PC-3 (cell line): ENCODE measurements around the gene CNTNAP5. TPM values are rescaled to one million over a fixed set of nuclear protein-coding genes. Genes with fewer than 3 reads are reported as not detected.

ENCODE experiments used
- ATAC-seq: fragments of 200-7000 bp; cut with Tn5 transposase; 2 replicates; pipeline ENCODE4 v1.9.1; 2020; ENCODE audit warnings: mild to moderate bottlenecking, moderate library complexity
- BruUV-seq: library from RNA; stranded (reverse); fragments of 400-500 nt; replicated peaks from 2 replicates; lab custom pipeline; 2021; lab: Mats Ljungman, UMichigan
- CTCF ChIA-PET: fragments of 300-600 bp; sonication (Branson Sonifier 250); formaldehyde crosslinking; loops from one replicate; lab custom pipeline; 2022; ENCODE audit warnings: antibody characterized with exemption; lab: Charles Lee
- POLR2A ChIA-PET: fragments of 300-600 bp; sonication (Branson Sonifier 250); formaldehyde crosslinking; loops from one replicate; lab custom pipeline; 2022; ENCODE audit warnings: antibody characterized with exemption; ENCODE audit not compliant: unreplicated experiment; lab: Charles Lee
- DNase-seq: peaks from one replicate; pipeline ENCODE4 v3.0.0-alpha.2; 2015
- H2AFZ ChIP-seq: fragments of 300-600 bp; sonication (generic); 2 replicates; pipeline ENCODE4 v1.6.0; 2016; ENCODE audit warnings: antibody characterized with exemption, low read length
- H3F3A ChIP-seq: fragments of 300-600 bp; sonication (generic); one replicate; pipeline ENCODE4 v1.6.0; 2017; ENCODE audit warnings: antibody characterized with exemption, low read length, control low read depth, mild to moderate bottlenecking; ENCODE audit not compliant: unreplicated experiment
- H3K27ac ChIP-seq: fragments of 300-600 bp; sonication (generic); 2 replicates; pipeline ENCODE4 v1.5.1; 2016; ENCODE audit warnings: mild to moderate bottlenecking, low read length
- H3K27me3 ChIP-seq: fragments of 300-600 bp; sonication (generic); 2 replicates; pipeline ENCODE4 v1.6.1; 2016; ENCODE audit warnings: low read length, mixed read lengths
- H3K36me3 ChIP-seq: fragments of 300-600 bp; sonication (generic); 2 replicates; pipeline ENCODE4 v1.6.1; 2016; ENCODE audit warnings: low read depth, mixed run types, low read length, mixed read lengths
- H3K4me1 ChIP-seq: fragments of 300-600 bp; sonication (generic); 2 replicates; pipeline ENCODE4 v1.5.1; 2016; ENCODE audit warnings: low read length; ENCODE audit not compliant: insufficient read depth
- H3K4me2 ChIP-seq: fragments of 300-600 bp; sonication (generic); 2 replicates; pipeline ENCODE4 v1.6.0; 2016; ENCODE audit warnings: low read length
- H3K4me3 ChIP-seq: fragments of 300-600 bp; sonication (generic); 2 replicates; pipeline ENCODE4 v1.5.1; 2016; ENCODE audit warnings: mild to moderate bottlenecking, low read length, mixed read lengths
- H3K79me2 ChIP-seq: fragments of 300-600 bp; sonication (generic); 2 replicates; pipeline ENCODE4 v1.6.1; 2017; ENCODE audit warnings: low read length, mixed read lengths
- H3K9ac ChIP-seq: fragments of 300-600 bp; sonication (generic); 2 replicates; pipeline ENCODE4 v1.6.0; 2016; ENCODE audit warnings: mild to moderate bottlenecking, low read length
- H3K9me2 ChIP-seq: fragments of 300-600 bp; sonication (generic); replicated peaks from 2 replicates; pipeline ENCODE4 v1.6.1; 2016; ENCODE audit warnings: mixed run types, low read length, mixed read lengths
- H3K9me3 ChIP-seq: fragments of 300-600 bp; sonication (generic); 2 replicates; pipeline ENCODE4 v1.6.1; 2016; ENCODE audit warnings: low read length, mixed read lengths
- H4K20me1 ChIP-seq: fragments of 300-600 bp; sonication (generic); 2 replicates; pipeline ENCODE4 v1.6.1; 2016; ENCODE audit warnings: low read length, mixed read lengths
- EZH2 ChIP-seq: fragments of 300-600 bp; sonication (generic); IDR thresholded peaks from one replicate; pipeline ENCODE4 v1.6.1; 2017; ENCODE audit warnings: antibody characterized with exemption, mild to moderate bottlenecking, low read length; ENCODE audit not compliant: unreplicated experiment
- EZH2phosphoT487 ChIP-seq: fragments of 300-600 bp; sonication (generic); IDR thresholded peaks from 2 replicates; pipeline ENCODE4 v1.6.1; 2018; ENCODE audit warnings: mild to moderate bottlenecking, antibody characterized with exemption, low read length, borderline replicate concordance
- intact Hi-C: fragments of 100-400 bp; cut with micrococcal nuclease; formaldehyde crosslinking; loops from 2 replicates; pipeline ENCODE4 v1.9.0; 2023
- total RNA-seq: library from RNA; depleted of rRNA; stranded (reverse); fragments of >200 nt; gene quantifications from 2 replicates; pipeline ENCODE4 v1.2.3, GENCODE V29; 2014
- TF ChIP-seq, protein P1 (sequence below): fragments of 300-600 bp; sonication (generic); conservative IDR thresholded peaks from 2 replicates; pipeline ENCODE4 v1.5.1; 2017; ENCODE audit warnings: antibody characterized with exemption, low read depth, mild to moderate bottlenecking, low read length

Gene CNTNAP5
- total RNA-seq, 1 experiment from 2014 or later, result not detected

GRCh38 chr2:124122340-124122739 is 97.3 kb downstream of the CNTNAP5 start:
- Histone ChIP-seq H3K36me3 (no peaks in the 10 kb centered on the region), H4K20me1 (no peaks in the 10 kb centered on the region), H3K27ac (no peak overlapping the region), H3K4me3 (no peak overlapping the region), H3K9me3 (no peaks in the 10 kb centered on the region), H3F3A (no peaks in the 10 kb centered on the region), H3K9me2 (no peaks in the 10 kb centered on the region), H3K4me2 (no peak overlapping the region), H3K79me2 (no peaks in the 10 kb centered on the region), H2AFZ (no peak overlapping the region), H3K27me3 (no peaks in the 10 kb centered on the region), H3K4me1 (no peaks in the 10 kb centered on the region), H3K9ac (no peak overlapping the region)
- ChIA-PET POLR2A (no interaction called here), CTCF (interaction anchor here (0.7 kb wide), 1 partner anchor 95 kb away, joined by 9 read pairs; no protein-coding TSS in a partner anchor)
- no TSS peak for BruUV-seq
- TF ChIP-seq EZH2 (no peak), EZH2phosphoT487 (no peak)
- DNase-seq, result no peak
- no peak for ATAC-seq
- intact Hi-C loops, result no loop called here

DNA sequence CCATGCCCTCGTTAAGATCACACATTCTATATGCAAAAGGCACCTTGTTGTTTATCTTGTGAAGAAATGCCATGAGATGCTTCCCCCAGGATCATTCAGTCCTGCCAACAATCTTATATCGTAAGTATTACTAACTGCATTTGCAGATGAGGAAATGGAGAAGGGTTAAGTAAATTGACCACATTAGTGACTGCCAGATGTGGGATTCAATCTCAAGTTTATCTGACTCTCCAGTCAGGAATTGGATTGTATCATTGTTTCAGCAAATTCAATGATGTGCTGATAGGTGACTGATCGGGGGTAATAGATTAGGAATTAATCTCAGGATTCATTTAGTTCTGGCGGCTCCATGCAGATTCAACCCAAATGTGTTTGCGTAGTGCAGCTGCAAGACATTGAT is 106.2 kb downstream of the CNTNAP5 start:
- no TSS peak for BruUV-seq

DNA sequence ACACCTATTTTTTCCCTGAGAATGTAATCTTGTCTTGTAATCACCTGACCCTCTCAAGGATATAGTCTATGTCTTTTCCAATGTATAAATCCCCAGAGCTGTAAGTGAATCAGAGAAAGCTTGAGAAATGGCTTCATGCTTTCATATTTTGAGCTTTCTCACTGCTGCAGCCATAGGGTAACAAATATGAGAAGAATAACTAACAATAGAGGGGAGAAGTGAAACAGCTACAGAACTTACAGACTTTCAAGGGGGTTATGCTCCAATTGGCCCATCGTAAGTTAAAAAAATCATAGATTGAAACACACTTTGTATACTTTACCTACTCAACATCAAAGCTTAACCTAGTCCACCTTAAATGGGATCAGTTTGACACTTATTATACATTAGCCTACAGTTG is 111.0 kb downstream of the CNTNAP5 start:
- Histone ChIP-seq H3K27me3 (no peaks in the 10 kb centered on the region), H3K4me1 (no peaks in the 10 kb centered on the region), H3K4me3 (no peak overlapping the region), H3K9me2 (no peaks in the 10 kb centered on the region), H3K27ac (no peak overlapping the region), H3F3A (no peaks in the 10 kb centered on the region), H4K20me1 (no peaks in the 10 kb centered on the region), H3K79me2 (no peaks in the 10 kb centered on the region), H3K9ac (no peak overlapping the region), H3K9me3 (no peaks in the 10 kb centered on the region), H3K4me2 (no peak overlapping the region), H2AFZ (no peak overlapping the region), H3K36me3 (no peaks in the 10 kb centered on the region)
- ATAC-seq (no peak), DNase-seq (no peak)
- intact Hi-C loops, result no loop called here
- ChIA-PET CTCF (no interaction called here), POLR2A (no interaction called here)
- no peak for TF ChIP-seq EZH2
- TF ChIP-seq, protein P1, sequence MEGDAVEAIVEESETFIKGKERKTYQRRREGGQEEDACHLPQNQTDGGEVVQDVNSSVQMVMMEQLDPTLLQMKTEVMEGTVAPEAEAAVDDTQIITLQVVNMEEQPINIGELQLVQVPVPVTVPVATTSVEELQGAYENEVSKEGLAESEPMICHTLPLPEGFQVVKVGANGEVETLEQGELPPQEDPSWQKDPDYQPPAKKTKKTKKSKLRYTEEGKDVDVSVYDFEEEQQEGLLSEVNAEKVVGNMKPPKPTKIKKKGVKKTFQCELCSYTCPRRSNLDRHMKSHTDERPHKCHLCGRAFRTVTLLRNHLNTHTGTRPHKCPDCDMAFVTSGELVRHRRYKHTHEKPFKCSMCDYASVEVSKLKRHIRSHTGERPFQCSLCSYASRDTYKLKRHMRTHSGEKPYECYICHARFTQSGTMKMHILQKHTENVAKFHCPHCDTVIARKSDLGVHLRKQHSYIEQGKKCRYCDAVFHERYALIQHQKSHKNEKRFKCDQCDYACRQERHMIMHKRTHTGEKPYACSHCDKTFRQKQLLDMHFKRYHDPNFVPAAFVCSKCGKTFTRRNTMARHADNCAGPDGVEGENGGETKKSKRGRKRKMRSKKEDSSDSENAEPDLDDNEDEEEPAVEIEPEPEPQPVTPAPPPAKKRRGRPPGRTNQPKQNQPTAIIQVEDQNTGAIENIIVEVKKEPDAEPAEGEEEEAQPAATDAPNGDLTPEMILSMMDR, result no peak
- TF ChIP-seq EZH2phosphoT487, result no peak
- no TSS peak for BruUV-seq

More for the DNA sequence above, 106.2 kb downstream of the CNTNAP5 start:
- Histone ChIP-seq H3K4me2 (no peak overlapping the region), H3K9me3 (no peaks in the 10 kb centered on the region), H3K9ac (no peak overlapping the region), H3K79me2 (no peaks in the 10 kb centered on the region), H2AFZ (no peak overlapping the region), H3K4me1 (no peaks in the 10 kb centered on the region), H3K27ac (no peak overlapping the region), H3F3A (no peaks in the 10 kb centered on the region), H4K20me1 (no peaks in the 10 kb centered on the region), H3K27me3 (no peaks in the 10 kb centered on the region), H3K9me2 (no peaks in the 10 kb centered on the region), H3K4me3 (no peak overlapping the region), H3K36me3 (no peaks in the 10 kb centered on the region)
- intact Hi-C loops, result no loop called here
- no peak for DNase-seq
- ChIA-PET POLR2A (no interaction called here), CTCF (no interaction called here)
- ATAC-seq, result no peak
- TF ChIP-seq EZH2phosphoT487, result no peak

DNA sequence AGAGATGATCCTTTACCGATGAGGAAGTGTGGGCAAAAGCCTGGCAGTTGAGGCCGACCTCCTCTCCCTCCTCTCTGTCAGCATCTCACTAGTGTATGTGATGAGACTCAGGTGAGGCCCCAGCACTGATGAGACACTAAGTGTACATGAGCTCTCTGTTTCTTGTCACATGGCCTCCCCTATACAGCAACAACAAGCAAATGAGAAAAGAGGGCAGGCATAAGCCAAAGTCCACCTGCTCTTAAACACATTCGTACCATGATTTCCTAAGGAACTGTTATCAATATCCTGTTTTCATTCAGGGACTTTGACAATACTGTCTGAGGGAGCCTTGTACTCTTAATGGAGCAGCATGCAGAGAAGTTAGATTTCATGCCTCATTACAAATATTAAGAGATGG is 113.0 kb downstream of the CNTNAP5 start:
- POLR2A ChIA-PET, result no interaction called here
- Histone ChIP-seq H3K4me3 (no peak overlapping the region), H3K4me2 (no peak overlapping the region), H3K36me3 (no peaks in the 10 kb centered on the region), H3K27me3 (no peaks in the 10 kb centered on the region), H4K20me1 (no peaks in the 10 kb centered on the region), H3K9me3 (no peaks in the 10 kb centered on the region), H3K27ac (no peak overlapping the region), H3K9me2 (no peaks in the 10 kb centered on the region), H3K9ac (no peak overlapping the region), H2AFZ (no peak overlapping the region), H3K4me1 (no peaks in the 10 kb centered on the region), H3F3A (no peaks in the 10 kb centered on the region), H3K79me2 (no peaks in the 10 kb centered on the region)
- BruUV-seq, result no TSS peak
- TF ChIP-seq EZH2phosphoT487, result no peak
- TF ChIP-seq, protein P1, result no peak
- TF ChIP-seq EZH2, result no peak
- DNase-seq, result no peak
- CTCF ChIA-PET, result no interaction called here
- intact Hi-C loops, result no loop called here
- ATAC-seq, result no peak
